K562 (cell line): ENCODE results near the gene CGB3. TPM values are rescaled to one million over a fixed set of nuclear protein-coding genes. Genes with fewer than 3 reads are reported as not detected.

Experiments used
- CXXC5 ChIP-seq: fragments of 250-450 bp; sonication (Bioruptor Pico); IDR thresholded peaks from 2 replicates; pipeline ENCODE4 v1.8.0; 2022; ENCODE audit warnings: inconsistent platforms, mild to moderate bottlenecking, moderate library complexity
- ELF4 ChIP-seq: fragments of 450-650 bp; formaldehyde crosslinking; IDR thresholded peaks from 2 replicates; pipeline ENCODE4 v1.4.0; 2022; ENCODE audit warnings: missing genetic modification characterization
- ETV5 ChIP-seq: sonication (generic); formaldehyde crosslinking; IDR thresholded peaks from 2 replicates; pipeline ENCODE4 v1.4.0; 2020; ENCODE audit warnings: low read depth, mild to moderate bottlenecking, missing genetic modification reagents
- GABPA ChIP-seq: fragments of 200-800 bp; sonication (Bioruptor generic); conservative IDR thresholded peaks from 2 replicates; pipeline ENCODE4 v1.6.1; 2016; ENCODE audit warnings: low read depth, missing genetic modification characterization, missing compliant biosample characterization
- GTF2A2 ChIP-seq: IDR thresholded peaks from 2 replicates; pipeline ENCODE4 v1.6.1; 2016; ENCODE audit warnings: mild to moderate bottlenecking, missing genetic modification characterization, missing compliant biosample characterization
- HLTF ChIP-seq: fragments of 450-650 bp; IDR thresholded peaks from 2 replicates; pipeline ENCODE4 v1.6.1; 2016
- IRF2 ChIP-seq: sonication (generic); formaldehyde crosslinking; IDR thresholded peaks from 2 replicates; pipeline ENCODE4 v1.8.1; 2022; ENCODE audit warnings: mild to moderate bottlenecking, missing genetic modification reagents
- JUND ChIP-seq, 2 experiments: IDR thresholded peaks; 2 replicates in 1 of 2; 3 replicates in 1 of 2; pipeline ENCODE4 v1.6.1; 2011; ENCODE audit warnings: borderline replicate concordance in 2 of 2, low read depth in 2 of 2, low read length in 2 of 2, improper control_type of control experiment in 1 of 2, missing biosample characterization in 1 of 2, missing genetic modification characterization in 1 of 2, missing genetic modification reagents in 1 of 2
- KLF13 ChIP-seq: fragments of 450-650 bp; IDR thresholded peaks from 2 replicates; pipeline ENCODE4 v1.6.1; 2016; ENCODE audit warnings: missing genetic modification characterization, low read depth, mild to moderate bottlenecking, missing compliant biosample characterization, moderate library complexity, borderline replicate concordance
- MCM5 ChIP-seq: fragments of 450-650 bp; IDR thresholded peaks from 2 replicates; pipeline ENCODE4 v1.6.1; 2016; ENCODE audit warnings: low read depth
- PHF20 ChIP-seq: fragments of 450-650 bp; IDR thresholded peaks from 2 replicates; pipeline ENCODE4 v1.6.1; 2018; ENCODE audit not compliant: partially characterized antibody
- RCOR1 ChIP-seq, 2 experiments: IDR thresholded peaks; 2 replicates each; pipeline ENCODE4 v1.6.1; 2012; ENCODE audit warnings: low read depth in 2 of 2, low read length in 2 of 2, borderline replicate concordance in 1 of 2, improper control_type of control experiment in 1 of 2
- SIRT6 ChIP-seq: IDR thresholded peaks from one replicate; pipeline ENCODE4 v1.6.1; 2012; ENCODE audit warnings: low read depth, mild to moderate bottlenecking, control low read depth, inconsistent platforms, low read length, moderate library complexity
- SMAD4 ChIP-seq: fragments of 250-450 bp; sonication (Bioruptor Pico); conservative IDR thresholded peaks from 2 replicates; pipeline ENCODE4 v1.8.0; 2021; ENCODE audit warnings: inconsistent platforms, mild to moderate bottlenecking, moderate library complexity
- ZBTB17 ChIP-seq: fragments of 450-650 bp; formaldehyde crosslinking; IDR thresholded peaks from 2 replicates; pipeline ENCODE4 v1.4.0; 2020; ENCODE audit warnings: mild to moderate bottlenecking
- ZBTB7A ChIP-seq: IDR thresholded peaks from 2 replicates; pipeline ENCODE4 v1.6.1; 2011; ENCODE audit warnings: low read depth, mild to moderate bottlenecking, low read length, moderate library complexity, borderline replicate concordance; ENCODE audit not compliant: control insufficient read depth
- ZNF146 ChIP-seq: IDR thresholded peaks from one replicate; pipeline ENCODE4 v1.6.1; 2018; ENCODE audit warnings: missing compliant biosample characterization; ENCODE audit not compliant: unreplicated experiment
- ZNF212 ChIP-seq: fragments of 450-650 bp; formaldehyde crosslinking; IDR thresholded peaks from 2 replicates; pipeline ENCODE4 v1.4.0; 2020; ENCODE audit warnings: mild to moderate bottlenecking
- ZNF584 ChIP-seq: fragments of 200-800 bp; sonication (Bioruptor generic); IDR thresholded peaks from 2 replicates; pipeline ENCODE4 v1.6.1; 2016; ENCODE audit warnings: low read depth, mild to moderate bottlenecking, missing genetic modification characterization, missing compliant biosample characterization
- polyA plus RNA-seq, 8 experiments: library from polyadenylated mRNA; depleted of rRNA in 4 of 8; stranded (reverse) in 5 of 8; unstranded in 3 of 8; fragments of >200 nt; fragmentation: Nextera tagmentation in 2 of 8; fragmentation: Illumina TruSeq in 1 of 8; extraction: Ambion mirVana in 2 of 8; extraction: Trizol in 1 of 8; gene quantifications; 2 replicates each; pipeline versions ENCODE4 v1.2.1 to v1.2.3, GENCODE V29; 2011 to 2014; ENCODE audit warnings: inconsistent platforms in 1 of 8, missing spikeins in 1 of 8
- total RNA-seq, 7 experiments: library from RNA; depleted of rRNA in 6 of 7; stranded (reverse); fragments of >200 nt in 6 of 7; fragmentation: Illumina TruSeq in 2 of 7; extraction: Trizol in 2 of 7; gene quantifications; 2 replicates each; pipeline versions ENCODE4 v1.2.1 to v1.2.3, GENCODE V29; 2011 to 2021; ENCODE audit warnings: low replicate concordance in 1 of 7
- TF ChIP-seq, protein P1 (sequence below): sonication (generic); formaldehyde crosslinking; IDR thresholded peaks from 2 replicates; pipeline ENCODE4 v1.8.0; 2022; ENCODE audit warnings: mild to moderate bottlenecking, missing genetic modification reagents
- TF ChIP-seq, protein P2 (sequence below): fragments of 450-650 bp; IDR thresholded peaks from 2 replicates; pipeline ENCODE4 v1.6.1; 2016; ENCODE audit warnings: missing biosample characterization, missing genetic modification characterization
- TF ChIP-seq, protein P3 (sequence below): fragments of 250-450 bp; sonication (Bioruptor Pico); IDR thresholded peaks from 2 replicates; pipeline ENCODE4 v1.8.0; 2021; ENCODE audit warnings: moderate library complexity, mild to moderate bottlenecking, inconsistent platforms
- TF ChIP-seq, protein P4 (sequence below): fragments of 250-450 bp; sonication (Bioruptor Pico); IDR thresholded peaks from 2 replicates; pipeline ENCODE4 v1.8.0; 2021; ENCODE audit warnings: borderline replicate concordance, mild to moderate bottlenecking, moderate library complexity; ENCODE audit not compliant: poor library complexity, severe bottlenecking
- TF ChIP-seq, protein P5 (sequence below): fragments of 200-800 bp; sonication (Bioruptor generic); IDR thresholded peaks from 2 replicates; pipeline ENCODE4 v1.6.1; 2017; ENCODE audit warnings: missing genetic modification characterization, missing compliant biosample characterization

The CGB3 gene
- total and polyA plus RNA-seq, 9 of the 15 experiments (the other 6 are each of a cell fraction or from before 2014, with no cell fraction given): not detected

DNA sequence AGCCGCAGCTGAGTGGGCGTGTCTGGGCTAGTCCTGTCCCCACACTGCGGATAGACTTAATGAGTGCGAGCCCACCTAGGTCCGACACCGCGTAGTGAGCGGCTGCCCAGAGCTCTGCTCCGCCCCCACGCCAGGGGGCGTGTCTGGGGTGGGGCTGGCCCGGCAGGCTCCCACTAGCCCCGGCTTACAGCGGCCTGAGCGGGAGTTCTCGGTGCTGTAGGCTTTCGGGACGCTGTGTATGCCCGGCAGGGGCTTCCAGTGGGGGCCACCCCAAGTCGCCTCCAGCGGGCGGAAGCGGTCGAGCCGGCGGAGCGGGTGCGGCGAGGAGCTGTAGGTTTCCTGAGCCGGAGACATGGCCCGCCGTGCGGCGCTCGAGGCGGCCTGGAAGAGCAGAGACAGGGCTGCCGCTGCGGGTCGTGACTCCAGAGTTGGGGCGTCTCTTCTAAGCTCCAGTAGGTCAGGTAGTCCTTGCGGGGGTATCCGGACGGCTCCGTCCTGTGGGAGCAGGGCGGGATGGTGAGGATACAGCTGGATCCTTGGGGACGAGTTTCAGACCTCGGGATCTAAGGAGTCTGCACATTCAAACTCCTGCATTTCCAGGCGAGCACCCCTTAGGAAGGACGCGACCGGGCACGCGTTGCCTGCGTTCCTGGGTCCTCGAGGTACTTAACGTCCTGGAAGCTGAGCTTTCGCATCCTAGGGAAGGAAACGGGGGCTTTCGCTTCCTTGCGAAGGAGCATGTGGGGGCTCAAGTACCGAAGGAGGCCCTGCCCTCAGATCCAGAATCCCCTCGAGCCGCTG is 32.2 kb upstream of the CGB3 start (continued):
- TF ChIP-seq, protein P1, sequence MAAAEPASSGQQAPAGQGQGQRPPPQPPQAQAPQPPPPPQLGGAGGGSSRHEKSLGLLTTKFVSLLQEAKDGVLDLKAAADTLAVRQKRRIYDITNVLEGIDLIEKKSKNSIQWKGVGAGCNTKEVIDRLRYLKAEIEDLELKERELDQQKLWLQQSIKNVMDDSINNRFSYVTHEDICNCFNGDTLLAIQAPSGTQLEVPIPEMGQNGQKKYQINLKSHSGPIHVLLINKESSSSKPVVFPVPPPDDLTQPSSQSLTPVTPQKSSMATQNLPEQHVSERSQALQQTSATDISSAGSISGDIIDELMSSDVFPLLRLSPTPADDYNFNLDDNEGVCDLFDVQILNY (CRISPR knock-in tag): no peak
- TF ChIP-seq PHF20: peak; percentile 55
- TF ChIP-seq, protein P2, sequence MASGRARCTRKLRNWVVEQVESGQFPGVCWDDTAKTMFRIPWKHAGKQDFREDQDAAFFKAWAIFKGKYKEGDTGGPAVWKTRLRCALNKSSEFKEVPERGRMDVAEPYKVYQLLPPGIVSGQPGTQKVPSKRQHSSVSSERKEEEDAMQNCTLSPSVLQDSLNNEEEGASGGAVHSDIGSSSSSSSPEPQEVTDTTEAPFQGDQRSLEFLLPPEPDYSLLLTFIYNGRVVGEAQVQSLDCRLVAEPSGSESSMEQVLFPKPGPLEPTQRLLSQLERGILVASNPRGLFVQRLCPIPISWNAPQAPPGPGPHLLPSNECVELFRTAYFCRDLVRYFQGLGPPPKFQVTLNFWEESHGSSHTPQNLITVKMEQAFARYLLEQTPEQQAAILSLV: no peak
- TF ChIP-seq ZBTB17: no peak
- TF ChIP-seq GTF2A2: no peak
- TF ChIP-seq, protein P3, sequence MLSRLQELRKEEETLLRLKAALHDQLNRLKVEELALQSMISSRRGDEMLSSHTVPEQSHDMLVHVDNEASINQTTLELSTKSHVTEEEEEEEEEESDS (CRISPR knock-in tag): no peak
- no peak for TF ChIP-seq GABPA
- TF ChIP-seq ETV5 (CRISPR knock-in tag): no peak
- 0 out of 4 replicates have a peak, but pooled peaks of 1 of the 2 experiments have one; percentile 34 for TF ChIP-seq RCOR1 (IDR thresholded peaks at IDR 0.05; ENCODE audit: borderline replicate concordance in 1 of 2, low read depth in 2 of 2, low read length in 2 of 2)
- no peak for TF ChIP-seq SIRT6
- TF ChIP-seq KLF13: peak; percentile 86; the same call in 1 of the 2 replicates
- TF ChIP-seq HLTF: no peak
- no peak for TF ChIP-seq JUND (IDR thresholded peaks at IDR 0.05; ENCODE audit: borderline replicate concordance, low read depth, low read length)
- TF ChIP-seq JUND (tag; IDR thresholded peaks at IDR 0.05; ENCODE audit: borderline replicate concordance, low read depth, low read length): no peak
- peak; percentile 78; the same call in 1 of the 2 replicates for TF ChIP-seq ZBTB7A
- no peak for TF ChIP-seq MCM5
- TF ChIP-seq IRF2: no peak
- peak; percentile 64 for TF ChIP-seq CXXC5 (CRISPR knock-in tag)
- TF ChIP-seq, protein P4, sequence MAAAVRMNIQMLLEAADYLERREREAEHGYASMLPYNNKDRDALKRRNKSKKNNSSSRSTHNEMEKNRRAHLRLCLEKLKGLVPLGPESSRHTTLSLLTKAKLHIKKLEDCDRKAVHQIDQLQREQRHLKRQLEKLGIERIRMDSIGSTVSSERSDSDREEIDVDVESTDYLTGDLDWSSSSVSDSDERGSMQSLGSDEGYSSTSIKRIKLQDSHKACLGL (CRISPR knock-in tag): no peak
- TF ChIP-seq ZNF584 (CRISPR knock-in tag): no peak
- TF ChIP-seq, protein P5, sequence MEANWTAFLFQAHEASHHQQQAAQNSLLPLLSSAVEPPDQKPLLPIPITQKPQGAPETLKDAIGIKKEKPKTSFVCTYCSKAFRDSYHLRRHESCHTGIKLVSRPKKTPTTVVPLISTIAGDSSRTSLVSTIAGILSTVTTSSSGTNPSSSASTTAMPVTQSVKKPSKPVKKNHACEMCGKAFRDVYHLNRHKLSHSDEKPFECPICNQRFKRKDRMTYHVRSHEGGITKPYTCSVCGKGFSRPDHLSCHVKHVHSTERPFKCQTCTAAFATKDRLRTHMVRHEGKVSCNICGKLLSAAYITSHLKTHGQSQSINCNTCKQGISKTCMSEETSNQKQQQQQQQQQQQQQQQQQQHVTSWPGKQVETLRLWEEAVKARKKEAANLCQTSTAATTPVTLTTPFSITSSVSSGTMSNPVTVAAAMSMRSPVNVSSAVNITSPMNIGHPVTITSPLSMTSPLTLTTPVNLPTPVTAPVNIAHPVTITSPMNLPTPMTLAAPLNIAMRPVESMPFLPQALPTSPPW: peak; percentile 67
- TF ChIP-seq ELF4 (CRISPR knock-in tag): no peak
- TF ChIP-seq ZNF212 (CRISPR knock-in tag): no peak
- no peak for TF ChIP-seq ZNF146 (CRISPR knock-in tag)
- peak; percentile 69 for TF ChIP-seq SMAD4 (CRISPR knock-in tag)
